GM12801 (cell line): ENCODE measurements around the gene EGFL7.

Experiments
- TF ChIP-seq, protein P1 (sequence below): IDR thresholded peaks from one replicate; pipeline ENCODE4 v1.5.1; 2011; ENCODE audit warnings: control low read depth; ENCODE audit not compliant: insufficient read length; ENCODE audit errors: extremely low read depth

EGFL7 gene

DNA sequence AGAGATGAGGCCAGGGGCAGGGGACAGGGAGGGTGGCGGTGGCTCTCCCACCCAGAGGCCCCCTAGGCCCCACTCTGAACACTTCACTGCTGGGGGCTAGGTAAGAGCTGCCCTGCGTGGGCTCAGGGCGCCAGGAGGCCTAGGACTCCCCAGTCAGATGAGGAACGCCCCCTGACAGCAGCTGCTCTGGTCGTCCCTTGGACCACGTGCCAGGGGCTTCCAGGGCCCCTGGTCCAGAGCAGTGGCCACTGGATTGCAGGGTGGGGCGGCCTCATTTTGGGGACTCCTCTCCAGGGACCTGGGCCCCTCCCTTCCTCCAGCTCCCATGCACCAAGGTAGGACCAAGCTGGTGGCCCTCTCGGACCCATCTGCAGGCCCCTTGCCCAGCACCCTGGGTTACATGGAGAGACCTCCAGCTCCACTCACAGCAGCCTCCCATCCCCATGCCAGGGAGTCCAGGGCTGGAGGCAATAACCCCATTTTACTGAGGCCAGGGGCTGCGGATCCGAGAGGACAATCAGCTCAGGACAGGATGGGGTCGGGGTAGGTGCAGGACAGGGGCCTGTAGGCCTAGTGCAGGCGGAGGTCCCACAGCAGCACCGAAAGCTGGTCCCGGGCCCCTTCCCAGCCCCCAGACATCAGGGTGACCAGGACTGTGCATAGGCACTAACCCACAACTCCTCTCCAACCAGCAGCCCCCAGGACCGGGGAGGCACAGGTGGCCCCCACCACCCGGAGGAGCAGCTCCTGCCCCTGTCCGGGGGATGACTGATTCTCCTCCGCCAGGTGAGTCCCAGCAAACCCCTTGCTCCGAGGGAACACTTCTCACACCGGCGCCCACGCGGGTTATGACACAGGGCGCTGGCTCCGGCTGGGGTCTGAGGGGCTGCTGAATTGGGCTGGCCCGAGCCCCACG is 1.5 kb downstream of the EGFL7 start:
- TF ChIP-seq, protein P1, sequence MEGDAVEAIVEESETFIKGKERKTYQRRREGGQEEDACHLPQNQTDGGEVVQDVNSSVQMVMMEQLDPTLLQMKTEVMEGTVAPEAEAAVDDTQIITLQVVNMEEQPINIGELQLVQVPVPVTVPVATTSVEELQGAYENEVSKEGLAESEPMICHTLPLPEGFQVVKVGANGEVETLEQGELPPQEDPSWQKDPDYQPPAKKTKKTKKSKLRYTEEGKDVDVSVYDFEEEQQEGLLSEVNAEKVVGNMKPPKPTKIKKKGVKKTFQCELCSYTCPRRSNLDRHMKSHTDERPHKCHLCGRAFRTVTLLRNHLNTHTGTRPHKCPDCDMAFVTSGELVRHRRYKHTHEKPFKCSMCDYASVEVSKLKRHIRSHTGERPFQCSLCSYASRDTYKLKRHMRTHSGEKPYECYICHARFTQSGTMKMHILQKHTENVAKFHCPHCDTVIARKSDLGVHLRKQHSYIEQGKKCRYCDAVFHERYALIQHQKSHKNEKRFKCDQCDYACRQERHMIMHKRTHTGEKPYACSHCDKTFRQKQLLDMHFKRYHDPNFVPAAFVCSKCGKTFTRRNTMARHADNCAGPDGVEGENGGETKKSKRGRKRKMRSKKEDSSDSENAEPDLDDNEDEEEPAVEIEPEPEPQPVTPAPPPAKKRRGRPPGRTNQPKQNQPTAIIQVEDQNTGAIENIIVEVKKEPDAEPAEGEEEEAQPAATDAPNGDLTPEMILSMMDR = no peak

DNA sequence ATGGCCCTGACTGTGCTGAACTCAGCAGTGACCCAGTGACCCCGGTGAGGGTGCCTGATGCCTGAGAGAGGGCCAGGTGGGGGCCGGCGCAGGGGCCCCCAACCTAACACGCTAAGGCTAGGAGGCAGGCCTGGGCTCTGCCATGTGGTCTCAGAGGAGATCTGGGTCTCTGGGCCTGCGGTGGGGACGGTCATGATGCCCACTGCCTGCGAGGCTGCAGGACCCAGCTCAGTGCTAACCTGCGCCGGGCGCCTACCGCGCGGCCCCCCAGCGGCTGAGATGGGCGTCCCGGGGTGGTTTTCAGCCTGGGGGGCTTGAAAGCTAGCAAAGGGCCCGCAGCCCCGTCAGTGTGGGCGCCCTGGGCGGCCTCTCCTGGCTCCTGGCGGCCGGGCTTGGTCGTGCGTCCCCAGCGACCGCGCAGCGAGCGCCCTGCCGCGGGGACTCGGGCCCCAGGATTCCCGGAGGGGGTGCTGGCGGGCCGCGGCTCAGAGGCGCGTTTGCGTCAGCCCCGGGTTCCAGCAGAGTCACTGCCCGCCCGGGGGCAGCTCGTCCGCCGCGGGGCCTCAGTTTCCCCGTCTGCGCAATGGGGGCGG is 2.5 kb downstream of the EGFL7 start:
- TF ChIP-seq, protein P1 = no peak

DNA sequence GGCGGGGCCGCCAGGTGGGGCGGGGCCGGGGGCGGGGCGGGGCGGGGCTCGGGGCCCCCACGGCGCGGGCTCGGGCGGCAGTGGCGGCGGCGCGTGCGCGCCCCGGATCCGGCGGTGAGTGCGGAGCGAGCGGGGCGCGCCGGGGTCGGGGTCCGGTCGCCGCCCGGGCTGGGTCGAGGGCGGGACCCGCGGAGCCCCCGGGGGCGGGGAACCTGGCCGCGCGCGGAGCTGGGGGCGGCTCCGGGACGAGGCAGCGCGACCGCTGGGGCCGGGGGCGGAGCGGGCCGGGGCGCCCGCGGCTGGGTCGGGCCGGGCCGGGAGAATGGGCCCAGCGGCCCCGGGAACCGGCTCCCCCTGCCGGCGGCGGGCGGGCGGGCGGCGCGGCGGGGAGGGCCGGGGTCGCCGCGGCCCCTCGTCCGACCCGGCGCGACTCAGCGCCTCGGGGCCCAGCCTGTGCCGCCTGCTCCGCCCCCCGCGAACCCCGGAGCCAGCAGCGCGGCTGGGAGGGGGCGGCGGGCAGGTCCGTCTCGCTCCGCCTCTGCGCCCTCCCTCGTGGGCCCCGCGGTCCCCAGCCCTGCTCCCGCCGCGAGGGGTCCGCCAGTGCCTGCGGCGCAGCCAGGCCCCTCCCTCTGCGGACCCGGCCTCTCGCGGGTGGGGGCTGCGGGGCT is 3.1 kb downstream of the EGFL7 start:
- TF ChIP-seq, protein P1 = no peak

DNA sequence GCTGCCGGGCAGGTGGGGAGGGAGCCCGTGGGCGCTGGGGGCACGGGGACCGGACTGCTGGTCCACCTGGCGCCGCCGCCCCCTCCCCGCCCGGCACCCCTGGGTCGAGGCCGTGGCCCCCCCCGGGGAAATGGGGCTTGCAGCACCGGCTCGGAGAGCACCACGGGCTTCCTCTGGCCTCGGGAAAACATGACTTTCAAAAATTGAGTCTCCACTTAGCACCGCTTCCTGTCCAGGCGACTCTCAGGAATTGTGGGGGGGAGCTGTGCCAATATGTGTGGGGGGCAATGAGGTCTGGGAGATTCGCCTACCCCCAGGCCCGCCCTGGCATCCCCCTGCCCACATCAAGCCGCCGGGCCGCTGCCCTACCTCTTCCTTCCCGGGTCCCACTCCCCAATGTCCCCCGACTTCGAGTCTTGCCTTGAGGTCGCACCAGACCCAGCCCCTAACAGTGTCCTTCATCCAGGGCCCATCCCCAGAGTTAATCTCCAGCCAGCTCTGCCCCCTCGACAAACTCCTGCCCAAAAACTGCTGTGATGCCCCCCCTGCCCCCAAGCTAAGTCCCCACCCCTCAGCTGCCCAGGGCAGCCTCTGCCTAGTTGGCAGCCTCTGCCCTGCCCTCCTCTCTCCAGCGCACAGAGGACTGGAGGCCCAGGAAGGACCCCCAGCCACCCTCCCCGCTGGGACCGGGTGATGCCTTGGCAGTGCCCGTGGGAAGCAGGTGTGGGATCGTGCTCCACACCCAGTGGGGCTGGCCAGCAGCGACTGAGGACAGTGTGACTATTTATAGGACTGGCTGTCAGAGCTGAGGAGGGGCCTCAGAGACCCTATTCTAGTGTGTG is 3.9 kb downstream of the EGFL7 start:
- TF ChIP-seq, protein P1 = no peak

DNA sequence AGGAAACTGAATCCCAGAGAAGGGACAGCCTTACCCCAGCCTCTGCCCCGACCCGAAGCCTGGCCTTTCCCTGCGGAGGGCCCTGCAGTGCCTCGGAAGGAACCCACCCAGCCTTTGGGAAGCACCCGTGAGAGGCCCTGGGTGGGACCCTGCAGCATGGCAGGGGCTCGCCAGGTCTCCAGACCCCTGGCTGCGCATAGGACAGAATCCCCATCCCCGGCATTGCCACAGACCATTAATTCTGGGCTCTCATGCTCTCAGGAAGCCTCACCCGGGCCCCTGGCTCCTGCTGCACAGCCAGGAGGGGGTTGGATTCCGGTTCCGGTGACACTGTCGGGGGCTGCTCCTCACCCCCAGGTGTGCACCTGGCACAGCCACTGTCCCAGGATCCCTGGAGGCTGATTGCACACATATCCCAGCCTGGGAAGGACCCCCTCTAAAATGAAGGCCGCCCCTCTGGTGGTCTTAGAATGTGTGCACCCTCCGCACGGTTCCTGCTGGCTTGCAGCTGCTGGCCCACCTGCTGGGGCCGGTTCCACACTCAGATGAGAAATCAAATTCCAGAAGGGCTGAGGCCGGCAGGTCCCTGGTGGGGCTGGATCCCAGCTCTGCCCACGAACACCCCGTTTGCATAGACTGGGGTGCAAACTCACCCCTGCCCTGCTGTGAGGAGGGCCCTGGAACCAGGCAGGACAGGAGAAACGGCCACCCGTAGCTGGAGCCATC is 4.7 kb downstream of the EGFL7 start:
- TF ChIP-seq, protein P1 = no peak

DNA sequence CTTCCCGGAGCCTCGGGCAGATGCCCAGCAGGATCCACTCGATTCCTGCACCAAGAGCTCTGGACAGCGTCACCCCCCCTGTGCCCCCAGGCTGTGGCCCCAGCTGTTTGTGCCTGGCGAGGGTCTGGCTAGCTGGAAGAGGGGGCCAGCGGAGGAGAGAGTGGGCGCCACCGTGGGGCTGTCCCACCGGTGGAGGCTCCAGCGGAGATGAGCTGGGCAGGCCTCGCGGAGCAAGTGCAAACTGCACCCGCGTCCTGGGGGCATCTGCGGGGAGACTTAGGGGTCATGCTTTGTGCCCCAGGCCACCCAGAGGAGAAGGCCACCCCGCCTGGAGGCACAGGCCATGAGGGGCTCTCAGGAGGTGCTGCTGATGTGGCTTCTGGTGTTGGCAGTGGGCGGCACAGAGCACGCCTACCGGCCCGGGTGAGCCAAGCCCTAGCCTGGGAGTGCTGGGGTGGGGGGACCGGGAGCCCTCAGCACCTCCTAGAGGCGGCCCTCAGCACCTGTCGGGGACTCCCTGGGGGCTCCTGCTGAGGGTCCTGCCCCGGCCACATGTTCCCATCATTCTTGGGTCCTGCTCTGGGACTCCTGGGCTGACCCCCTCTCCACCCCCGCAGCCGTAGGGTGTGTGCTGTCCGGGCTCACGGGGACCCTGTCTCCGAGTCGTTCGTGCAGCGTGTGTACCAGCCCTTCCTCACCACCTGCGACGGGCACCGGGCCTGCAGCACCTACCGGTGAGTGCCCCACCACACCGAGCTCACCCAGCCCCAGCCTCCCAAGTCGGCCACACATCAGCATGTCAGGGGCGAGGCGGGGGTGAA is 5.4 kb downstream of the EGFL7 start:
- TF ChIP-seq, protein P1 = no peak
